NCI-H1417 treated with DMSO at 0.1 percent for 48 hours (cell line): Measurements from ENCODE around the gene HNRNPCL4.
"Not testable (repeated sequence)": the region's sequence is repeated elsewhere in the genome, so short reads cannot be mapped to it uniquely, and the experiment has no call there.

Source experiments
- DNase-seq: peaks from one replicate; lab custom pipeline; 2025; lab: John Stamatoyannopoulos, UW

The HNRNPCL4 gene

GRCh38 chr1:13165531-13165930, at the start of gene HNRNPCL4:
TSS of gene HNRNPCL4 (minus strand) at chr1:13165631. CDS start at chr1:13165467, 164 bp downstream.
- not testable (repeated sequence) for DNase-seq

DNA sequence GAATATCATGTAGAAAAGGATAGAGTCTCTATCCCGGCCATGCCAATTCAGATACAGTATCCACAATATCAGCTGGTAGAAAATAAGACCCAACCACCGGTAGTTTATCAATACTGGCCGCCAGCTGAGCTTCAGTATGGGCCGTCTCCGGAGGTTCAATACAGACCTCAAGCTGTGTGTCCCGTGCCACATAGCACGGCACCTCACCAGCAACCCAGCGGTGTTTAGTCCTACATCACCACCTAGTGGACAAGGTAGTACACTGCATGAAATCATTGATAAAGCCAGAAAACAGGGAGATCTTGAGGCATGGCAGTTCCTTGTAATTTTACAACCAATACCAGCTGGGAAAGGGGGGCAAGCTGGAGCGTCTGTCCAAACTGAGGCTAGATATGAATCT, 43.3 kb upstream of the HNRNPCL4 start:
- not testable (repeated sequence) for DNase-seq

- DNase-seq: not testable (repeated sequence)
Measured at GRCh38 chr1:13201309-13201708, 35.9 kb upstream of the HNRNPCL4 start, which contains the start of gene PRAMEF13. TSS of gene PRAMEF13 (minus strand) at chr1:13201409. CDS start at chr1:13199589, 1,820 bp downstream.

- DNase-seq: not testable (repeated sequence)
Measured at GRCh38 chr1:13171548-13171947, 6.1 kb upstream of the HNRNPCL4 start, which contains the start of gene PRAMEF9. TSS of gene PRAMEF9 (plus strand) at chr1:13171848. CDS start at chr1:13175281, 3,433 bp downstream.

DNA sequence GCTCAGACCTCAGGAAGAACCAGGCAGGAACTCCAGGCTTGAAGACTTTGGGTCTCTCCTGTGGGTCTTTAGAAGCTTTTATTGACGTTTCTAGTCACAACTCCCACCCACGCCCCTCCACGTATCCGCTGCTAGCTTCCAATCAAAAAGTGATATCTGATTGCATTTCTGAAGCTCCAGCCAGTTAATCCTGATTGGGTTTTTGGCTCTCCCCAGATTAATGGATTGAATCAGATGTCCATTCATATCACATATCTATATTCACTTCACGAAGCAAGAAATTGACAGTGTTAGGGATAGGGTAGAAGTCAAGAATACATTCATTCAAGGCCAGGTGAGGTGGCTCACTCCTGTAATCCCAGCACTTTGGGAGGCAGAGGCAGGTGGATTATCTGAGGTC, 9.5 kb downstream of the HNRNPCL4 start, which contains the start of gene PRAMEF26:
Gene PRAMEF26 (minus strand): TSS at position 101 of the 400 bp plus-strand sequence. CDS start 2,914 bp downstream, outside the sequence.
- not testable (repeated sequence) for DNase-seq

DNA sequence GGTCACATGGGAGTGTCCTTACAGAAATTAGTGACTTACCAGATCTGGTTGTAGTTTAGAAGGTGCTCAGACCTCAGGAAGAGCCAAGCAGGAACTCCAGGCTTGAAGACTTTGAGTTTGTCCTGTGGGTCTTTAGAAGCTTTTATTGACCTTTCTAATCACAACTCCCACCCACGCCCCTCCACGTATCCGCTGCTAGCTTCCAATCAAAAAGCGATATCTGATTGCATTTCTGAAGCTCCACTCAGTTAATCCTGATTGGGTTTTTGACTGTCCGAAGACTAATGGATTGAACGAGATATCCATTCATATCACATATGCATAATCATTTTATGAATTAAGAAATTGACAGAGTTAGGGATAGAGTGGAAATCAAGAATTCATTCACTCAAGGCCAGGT, 48.7 kb downstream of the HNRNPCL4 start, which contains the start of gene HNRNPCL2:
Gene HNRNPCL2 (minus strand): TSS at position 101 of the 400 bp plus-strand sequence. CDS start 454 bp downstream, outside the sequence.
- not testable (repeated sequence) for DNase-seq
